ENCODE results near the gene SULT2B1.

SULT2B1 gene

GRCh38 chr19:48596679-48597465 lies 44.9 kb downstream of the SULT2B1 start:
- TF ChIP-seq CTCF (IDR thresholded peaks at IDR 0.05; ENCODE audit: low read depth, low read length, missing control alignments) = no peak
- H3K36me3 ChIP-seq (replicated peaks) = no peaks in the 10 kb centered on the region
- no peak overlapping the region for H3K4me3 ChIP-seq (ENCODE audit: low read depth, low read length)
- H3K27ac ChIP-seq = no peak overlapping the region
- DNase-seq = no peak
- in situ Hi-C loops (cut with HindIII; ENCODE audit: low pct_ligation_motif_present, low sequenced_read_pairs) = no loop called here
- H3K27me3 ChIP-seq (replicated peaks) = no peaks in the 10 kb centered on the region

- Histone ChIP-seq H3K27me3 (replicated peaks) (no peaks in the 10 kb centered on the region), H3K4me3 (ENCODE audit: low read depth, low read length) (no peak overlapping the region), H3K36me3 (replicated peaks) (no peaks in the 10 kb centered on the region), H3K27ac (no peak overlapping the region)
- TF ChIP-seq CTCF (IDR thresholded peaks at IDR 0.05; ENCODE audit: low read depth, low read length, missing control alignments) = no peak
- in situ Hi-C loops (cut with HindIII; ENCODE audit: low pct_ligation_motif_present, low sequenced_read_pairs) = no loop called here
- no peak for DNase-seq
Measured at GRCh38 chr19:48598996-48599700, 47.2 kb downstream of the SULT2B1 start.

- Histone ChIP-seq H3K36me3 (replicated peaks) (no peaks in the 10 kb centered on the region), H3K27ac (no peak overlapping the region), H3K27me3 (replicated peaks) (no peaks in the 10 kb centered on the region), H3K4me3 (ENCODE audit: low read depth, low read length) (no peak overlapping the region)
- DNase-seq = no peak
- in situ Hi-C loops (cut with HindIII; ENCODE audit: low pct_ligation_motif_present, low sequenced_read_pairs) = no loop called here
- TF ChIP-seq CTCF (IDR thresholded peaks at IDR 0.05; ENCODE audit: low read depth, low read length, missing control alignments) = no peak
Measured at GRCh38 chr19:48600679-48601417, 48.9 kb downstream of the SULT2B1 start.

GRCh38 chr19:48603001-48603400 lies 51.0 kb downstream of the SULT2B1 start:
- Histone ChIP-seq H3K36me3 (replicated peaks) (no peaks in the 10 kb centered on the region), H3K4me3 (ENCODE audit: low read depth, low read length) (no peak overlapping the region), H3K27ac (no peak overlapping the region), H3K27me3 (replicated peaks) (no peaks in the 10 kb centered on the region)
- no peak for TF ChIP-seq CTCF (IDR thresholded peaks at IDR 0.05; ENCODE audit: low read depth, low read length, missing control alignments)
- DNase-seq = no peak
- in situ Hi-C loops (cut with HindIII; ENCODE audit: low pct_ligation_motif_present, low sequenced_read_pairs) = no loop called here

GRCh38 chr19:48603449-48603848 lies 51.5 kb downstream of the SULT2B1 start:
- DNase-seq = no peak
- no peak overlapping the region for H3K27ac ChIP-seq
- in situ Hi-C loops (cut with HindIII; ENCODE audit: low pct_ligation_motif_present, low sequenced_read_pairs) = no loop called here
- no peak for TF ChIP-seq CTCF (IDR thresholded peaks at IDR 0.05; ENCODE audit: low read depth, low read length, missing control alignments)
- no peak overlapping the region for H3K4me3 ChIP-seq (ENCODE audit: low read depth, low read length)
- no peaks in the 10 kb centered on the region for H3K27me3 ChIP-seq (replicated peaks)
- no peaks in the 10 kb centered on the region for H3K36me3 ChIP-seq (replicated peaks)
